Chondrocyte (in vitro differentiated cells): Measurements from ENCODE around the gene MND1. TPM values are rescaled to one million over a fixed set of nuclear protein-coding genes. Genes with fewer than 3 reads are reported as not detected.

Source experiments
- DNase-seq: peaks from one replicate; pipeline ENCODE4 v3.0.0; 2021; ENCODE audit warnings: mixed read lengths, low spot score
- H3K27ac Mint-ChIP-seq: one replicate; pipeline ENCODE4 v1.8.0; 2021; ENCODE audit warnings: mild to moderate bottlenecking, moderate library complexity, mixed read lengths; ENCODE audit not compliant: unreplicated experiment
- H3K27me3 Mint-ChIP-seq: 2 replicates; pipeline ENCODE4 v1.8.0; 2021; ENCODE audit warnings: low read depth, mixed read lengths
- H3K36me3 Mint-ChIP-seq: 2 replicates; pipeline ENCODE4 v1.8.0; 2021; ENCODE audit warnings: low read depth, mixed read lengths
- H3K4me1 Mint-ChIP-seq: 2 replicates; pipeline ENCODE4 v1.8.0; 2021; ENCODE audit warnings: low read depth, mild to moderate bottlenecking, mixed read lengths
- H3K4me3 Mint-ChIP-seq: one replicate; pipeline ENCODE4 v1.8.0; 2021; ENCODE audit warnings: mild to moderate bottlenecking, moderate library complexity, mixed read lengths; ENCODE audit not compliant: unreplicated experiment
- H3K9me3 Mint-ChIP-seq: 2 replicates; pipeline ENCODE4 v1.8.0; 2021; ENCODE audit warnings: low read depth, mixed read lengths
- CTCF ChIP-seq: fragments of 200-600 bp; sonication (generic); IDR thresholded peaks from 2 replicates; pipeline ENCODE4 v1.5.0; 2021; ENCODE audit warnings: antibody characterized with exemption, mild to moderate bottlenecking, moderate library complexity
- total RNA-seq: library from RNA; stranded (reverse); gene quantifications from 3 replicates; pipeline ENCODE4 v1.2.1, GENCODE V29; 2021

MND1 gene
- total RNA-seq, 1 donor from 2014 or later: 0.90 TPM

GRCh38 chr4:153337686-153338085 lies 6.8 kb upstream of the MND1 start:
- H3K4me1 Mint-ChIP-seq: peaks cover 7% of the 10 kb centered on the region
- H3K27ac Mint-ChIP-seq: no peak overlapping the region
- no peak overlapping the region for H3K4me3 Mint-ChIP-seq
- H3K27me3 Mint-ChIP-seq: no peaks in the 10 kb centered on the region
- H3K36me3 Mint-ChIP-seq: peaks cover 12% of the 10 kb centered on the region
- TF ChIP-seq CTCF: no peak
- no peak for DNase-seq
- H3K9me3 Mint-ChIP-seq: no peaks in the 10 kb centered on the region

GRCh38 chr4:153341575-153342090 lies 2.9 kb upstream of the MND1 start:
- no peaks in the 10 kb centered on the region for H3K27me3 Mint-ChIP-seq
- TF ChIP-seq CTCF: no peak
- peaks cover 20% of the 10 kb centered on the region for H3K4me1 Mint-ChIP-seq
- DNase-seq: no peak
- no peak overlapping the region for H3K4me3 Mint-ChIP-seq
- peaks cover 4% of the 10 kb centered on the region for H3K36me3 Mint-ChIP-seq
- no peaks in the 10 kb centered on the region for H3K9me3 Mint-ChIP-seq
- no peak overlapping the region for H3K27ac Mint-ChIP-seq

GRCh38 chr4:153342751-153343552 lies 1.5 kb upstream of the MND1 start:
- Mint-ChIP-seq H3K36me3 (peaks cover 4% of the 10 kb centered on the region), H3K27me3 (no peaks in the 10 kb centered on the region), H3K4me3 (no peak overlapping the region), H3K9me3 (no peaks in the 10 kb centered on the region), H3K4me1 (peaks cover 20% of the 10 kb centered on the region), H3K27ac (no peak overlapping the region)
- no peak for DNase-seq
- no peak for TF ChIP-seq CTCF

- DNase-seq: no peak
- Mint-ChIP-seq H3K36me3 (no peaks in the 10 kb centered on the region), H3K27me3 (no peaks in the 10 kb centered on the region), H3K4me1 (peaks cover 20% of the 10 kb centered on the region), H3K4me3 (peak overlapping the region; percentile 79), H3K27ac (peak overlapping the region; percentile 65), H3K9me3 (no peaks in the 10 kb centered on the region)
- TF ChIP-seq CTCF: peak; percentile 13
Observed at GRCh38 chr4:153345012-153345981, 809 bp downstream of the MND1 start.

GRCh38 chr4:153346031-153346430 lies 1.5 kb downstream of the MND1 start:
- peak overlapping the region; percentile 79 for H3K4me3 Mint-ChIP-seq

More at GRCh38 chr4:153346031-153346430, 1.5 kb downstream of the MND1 start:
- H3K36me3 Mint-ChIP-seq: no peaks in the 10 kb centered on the region
- no peak for TF ChIP-seq CTCF
- H3K4me1 Mint-ChIP-seq: peaks cover 20% of the 10 kb centered on the region
- no peak for DNase-seq
- H3K27ac Mint-ChIP-seq: no peak overlapping the region
- H3K27me3 Mint-ChIP-seq: no peaks in the 10 kb centered on the region
- no peaks in the 10 kb centered on the region for H3K9me3 Mint-ChIP-seq
